ENCODE results near the gene FGFBP1. TPM values are rescaled to one million over a fixed set of nuclear protein-coding genes. Genes with fewer than 3 reads are reported as not detected.

The FGFBP1 gene
- total RNA-seq, 1 experiment from 2014 or later = 5.0 TPM

- no peak for DNase-seq
- Mint-ChIP-seq H3K4me1 (ENCODE audit: low read depth, unreplicated experiment) (peaks cover 51% of the 10 kb centered on the region), H3K27ac (ENCODE audit: unreplicated experiment) (peak overlapping the region; percentile 100), H3K4me3 (ENCODE audit: low read depth, unreplicated experiment) (no peak overlapping the region), H3K9me3 (ENCODE audit: low read depth, unreplicated experiment) (peaks cover 3% of the 10 kb centered on the region), H3K27me3 (ENCODE audit: unreplicated experiment) (no peaks in the 10 kb centered on the region), H3K36me3 (ENCODE audit: insufficient read depth, unreplicated experiment) (no peaks in the 10 kb centered on the region)
- CTCF ChIA-PET = no interaction called here
- TSS peak; percentile 85 for BruUV-seq (replicated peaks)
- no peak for TF ChIP-seq CTCF (IDR thresholded peaks at IDR 0.05; ENCODE audit: unreplicated experiment)
- intact Hi-C loops (cut with micrococcal nuclease; ENCODE audit: unreplicated experiment) = loop anchor here (1.0 kb wide), 1 partner anchor 12 kb away; no protein-coding TSS in a partner anchor
Observed at GRCh38 chr4:15894393-15894792, 44.1 kb downstream of the FGFBP1 start.

GRCh38 chr4:15893962-15894361, 44.6 kb downstream of the FGFBP1 start:
- intact Hi-C loops (cut with micrococcal nuclease; ENCODE audit: unreplicated experiment) = loop anchor here (1.0 kb wide), 1 partner anchor 12 kb away; no protein-coding TSS in a partner anchor
- CTCF ChIA-PET = no interaction called here
- Mint-ChIP-seq H3K9me3 (ENCODE audit: low read depth, unreplicated experiment) (peaks cover 3% of the 10 kb centered on the region), H3K4me3 (ENCODE audit: low read depth, unreplicated experiment) (no peak overlapping the region), H3K27me3 (ENCODE audit: unreplicated experiment) (no peaks in the 10 kb centered on the region), H3K4me1 (ENCODE audit: low read depth, unreplicated experiment) (peaks cover 51% of the 10 kb centered on the region), H3K27ac (ENCODE audit: unreplicated experiment) (peak overlapping the region; percentile 100), H3K36me3 (ENCODE audit: insufficient read depth, unreplicated experiment) (no peaks in the 10 kb centered on the region)
- DNase-seq = peak; percentile 53
- BruUV-seq (replicated peaks) = no TSS peak
- no peak for TF ChIP-seq CTCF (IDR thresholded peaks at IDR 0.05; ENCODE audit: unreplicated experiment)

- H3K9me3 Mint-ChIP-seq (ENCODE audit: low read depth, unreplicated experiment) = no peaks in the 10 kb centered on the region
- H3K27ac Mint-ChIP-seq (ENCODE audit: unreplicated experiment) = peak overlapping the region; percentile 25
- no peaks in the 10 kb centered on the region for H3K36me3 Mint-ChIP-seq (ENCODE audit: insufficient read depth, unreplicated experiment)
- no peak for TF ChIP-seq CTCF (IDR thresholded peaks at IDR 0.05; ENCODE audit: unreplicated experiment)
- no TSS peak for BruUV-seq (replicated peaks)
- no peak for DNase-seq
- peaks cover 34% of the 10 kb centered on the region for H3K4me1 Mint-ChIP-seq (ENCODE audit: low read depth, unreplicated experiment)
- intact Hi-C loops (cut with micrococcal nuclease; ENCODE audit: unreplicated experiment) = no loop called here
- H3K27me3 Mint-ChIP-seq (ENCODE audit: unreplicated experiment) = no peaks in the 10 kb centered on the region
- no peak overlapping the region for H3K4me3 Mint-ChIP-seq (ENCODE audit: low read depth, unreplicated experiment)
- CTCF ChIA-PET = no interaction called here
Observed at GRCh38 chr4:15891312-15891711, 47.2 kb downstream of the FGFBP1 start.

GRCh38 chr4:15890246-15890829, 48.2 kb downstream of the FGFBP1 start:
- Mint-ChIP-seq H3K4me3 (ENCODE audit: low read depth, unreplicated experiment) (no peak overlapping the region), H3K9me3 (ENCODE audit: low read depth, unreplicated experiment) (no peaks in the 10 kb centered on the region), H3K36me3 (ENCODE audit: insufficient read depth, unreplicated experiment) (no peaks in the 10 kb centered on the region), H3K27ac (ENCODE audit: unreplicated experiment) (no peak overlapping the region), H3K27me3 (ENCODE audit: unreplicated experiment) (no peaks in the 10 kb centered on the region), H3K4me1 (ENCODE audit: low read depth, unreplicated experiment) (peaks cover 25% of the 10 kb centered on the region)
- no peak for TF ChIP-seq CTCF (IDR thresholded peaks at IDR 0.05; ENCODE audit: unreplicated experiment)
- intact Hi-C loops (cut with micrococcal nuclease; ENCODE audit: unreplicated experiment) = no loop called here
- CTCF ChIA-PET = no interaction called here
- no peak for DNase-seq
- no TSS peak for BruUV-seq (replicated peaks)
